HEK293T (cell line): Measurements from ENCODE around the gene PTPRCAP.
"Not testable (repeated sequence)": the region's sequence is repeated elsewhere in the genome, so short reads cannot be mapped to it uniquely, and the experiment has no call there.

Experiments used
- CTCF ChIA-PET: fragments of 350-600 bp; formaldehyde crosslinking; extraction: SDS; loops from one replicate; lab custom pipeline; 2021; ENCODE audit warnings: antibody characterized with exemption, inconsistent platforms; lab: Yijun Ruan, JAX
- POLR2A ChIA-PET: fragments of 350-600 bp; formaldehyde crosslinking; extraction: SDS; loops from one replicate; lab custom pipeline; 2020; ENCODE audit warnings: antibody characterized with exemption, inconsistent platforms; lab: Yijun Ruan, JAX
- DNase-seq: peaks from one replicate; pipeline ENCODE4 v3.0.0; 2012; ENCODE audit warnings: mixed read lengths; ENCODE audit errors: extremely low spot score
- ARNT ChIP-seq: fragments of 450-650 bp; IDR thresholded peaks from 2 replicates; pipeline ENCODE4 v1.6.1; 2017; ENCODE audit warnings: mild to moderate bottlenecking
- BHLHE40 ChIP-seq: fragments of 450-650 bp; IDR thresholded peaks from 2 replicates; pipeline ENCODE4 v1.6.1; 2016; ENCODE audit warnings: mild to moderate bottlenecking, moderate library complexity, borderline replicate concordance
- CTBP1 ChIP-seq: fragments of 450-650 bp; IDR thresholded peaks from 2 replicates; pipeline ENCODE4 v1.6.1; 2016; ENCODE audit warnings: borderline replicate concordance
- ELF4 ChIP-seq: fragments of 450-650 bp; IDR thresholded peaks from 2 replicates; pipeline ENCODE4 v1.6.1; 2017; ENCODE audit warnings: antibody characterized with exemption
- FOXA1 ChIP-seq: fragments of 450-650 bp; IDR thresholded peaks from 2 replicates; pipeline ENCODE4 v1.6.1; 2016; ENCODE audit warnings: mild to moderate bottlenecking
- FOXK2 ChIP-seq: fragments of 450-650 bp; IDR thresholded peaks from 2 replicates; pipeline ENCODE4 v1.6.1; 2016; ENCODE audit warnings: mild to moderate bottlenecking
- FOXM1 ChIP-seq: fragments of 450-650 bp; IDR thresholded peaks from 2 replicates; pipeline ENCODE4 v1.6.1; 2017; ENCODE audit warnings: mild to moderate bottlenecking, borderline replicate concordance
- HDGF ChIP-seq: fragments of 450-650 bp; IDR thresholded peaks from 2 replicates; pipeline ENCODE4 v1.6.1; 2017; ENCODE audit warnings: antibody characterized with exemption, borderline replicate concordance
- L3MBTL2 ChIP-seq: fragments of 450-650 bp; conservative IDR thresholded peaks from 2 replicates; pipeline ENCODE4 v1.6.1; 2016; ENCODE audit warnings: mild to moderate bottlenecking
- LEF1 ChIP-seq: fragments of 450-650 bp; IDR thresholded peaks from 2 replicates; pipeline ENCODE4 v1.6.1; 2017; ENCODE audit warnings: mild to moderate bottlenecking, borderline replicate concordance
- NFRKB ChIP-seq: fragments of 450-650 bp; IDR thresholded peaks from 2 replicates; pipeline ENCODE4 v1.6.1; 2016; ENCODE audit warnings: mild to moderate bottlenecking, moderate library complexity
- SP1 ChIP-seq: fragments of 450-650 bp; IDR thresholded peaks from 2 replicates; pipeline ENCODE4 v1.6.1; 2017
- SUZ12 ChIP-seq: fragments of 450-650 bp; IDR thresholded peaks from 2 replicates; pipeline ENCODE4 v1.6.1; 2016; ENCODE audit warnings: mild to moderate bottlenecking
- TARDBP ChIP-seq: fragments of 450-650 bp; IDR thresholded peaks from 2 replicates; pipeline ENCODE4 v1.6.1; 2016
- ZNF384 ChIP-seq: fragments of 450-650 bp; IDR thresholded peaks from 2 replicates; pipeline ENCODE4 v1.6.1; 2016
- TF ChIP-seq, protein P1 (sequence below): fragments of 450-650 bp; IDR thresholded peaks from 2 replicates; pipeline ENCODE4 v1.6.1; 2016

PTPRCAP gene

DNA sequence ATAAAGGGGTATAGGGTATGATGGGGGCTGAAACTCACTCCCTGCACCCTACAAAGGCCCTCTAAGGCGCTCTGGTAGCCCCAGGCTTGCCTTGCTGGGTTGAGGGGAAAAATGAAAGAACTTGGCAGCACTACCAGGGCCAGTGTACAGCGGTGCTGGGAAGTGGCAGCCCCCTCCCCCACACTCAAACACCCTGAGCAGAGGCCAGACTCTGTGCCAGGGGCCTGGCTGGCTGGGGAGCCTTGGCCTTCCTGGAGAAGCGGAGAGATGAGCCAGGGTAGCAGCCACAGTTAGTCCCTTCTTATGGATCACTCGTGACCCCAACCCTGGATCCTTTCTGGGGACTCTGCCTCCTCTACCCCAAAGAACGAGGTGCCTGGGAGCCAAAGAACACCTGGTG is 28.9 kb upstream of the PTPRCAP start:
- TF ChIP-seq FOXK2 (no peak), ELF4 (no peak), SUZ12 (no peak)
- ChIA-PET POLR2A (interaction anchor here (2.1 to 3.2 kb wide), 3 partner anchors 37 to 65 kb away, joined by 7 to 14 read pairs (median 13); partner anchors contain the start of genes PPP1CA and RPS6KB2), CTCF (no interaction called here)
- no peak for DNase-seq

DNA sequence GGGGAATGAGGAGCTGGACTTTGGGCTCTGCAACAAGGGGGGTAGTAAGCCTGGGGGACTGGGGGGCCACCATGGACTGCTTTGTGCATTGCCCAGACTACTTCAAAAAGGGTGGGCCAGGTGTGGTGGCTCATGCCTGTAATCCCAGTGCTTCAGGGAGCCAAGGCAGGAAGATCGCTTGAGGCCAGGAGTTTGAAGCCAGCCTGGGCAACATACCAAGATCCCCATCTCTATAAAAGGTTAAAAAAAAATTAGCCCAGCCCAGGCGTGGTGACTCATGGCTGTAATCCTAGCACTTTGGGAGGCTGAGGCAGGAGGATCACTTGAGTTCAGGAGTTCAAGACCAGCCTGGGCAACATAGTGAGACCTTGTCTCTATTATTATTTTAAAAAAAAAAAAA is 28.0 kb upstream of the PTPRCAP start:
- CTCF ChIA-PET, DNase-seq: not testable (repeated sequence)
- POLR2A ChIA-PET: interaction anchor here (0.9 to 2.3 kb wide), 7 partner anchors 13 to 64 kb away, joined by 3 to 13 read pairs (median 6); partner anchors contain the start of genes AIP, GPR152, PPP1CA and RPS6KB2

DNA sequence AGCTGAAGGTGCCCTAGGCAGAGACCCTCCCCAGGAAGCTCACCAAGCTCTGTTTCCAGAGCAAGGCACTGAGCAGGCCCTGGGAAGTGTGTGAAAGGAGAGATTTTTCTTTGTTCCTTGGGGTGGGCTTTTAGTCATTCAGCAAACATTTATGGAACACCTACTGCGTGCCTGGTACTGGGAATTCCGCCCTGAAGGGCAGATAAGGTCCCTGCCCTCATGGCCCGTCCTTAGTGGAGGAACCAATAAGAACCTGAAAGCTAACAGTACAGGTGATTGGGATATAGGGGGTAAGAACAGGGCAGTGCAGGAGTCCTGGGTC is 27.7 kb upstream of the PTPRCAP start:
- ChIA-PET POLR2A (interaction anchor here (0.7 to 2.3 kb wide), 8 partner anchors 13 to 73 kb away, joined by 3 to 13 read pairs (median 4); partner anchors contain the start of genes AIP, GPR152, PPP1CA and RAD9A), CTCF (no interaction called here)
- TF ChIP-seq FOXA1: no peak
- TF ChIP-seq FOXM1: no peak
- TF ChIP-seq, protein P1, sequence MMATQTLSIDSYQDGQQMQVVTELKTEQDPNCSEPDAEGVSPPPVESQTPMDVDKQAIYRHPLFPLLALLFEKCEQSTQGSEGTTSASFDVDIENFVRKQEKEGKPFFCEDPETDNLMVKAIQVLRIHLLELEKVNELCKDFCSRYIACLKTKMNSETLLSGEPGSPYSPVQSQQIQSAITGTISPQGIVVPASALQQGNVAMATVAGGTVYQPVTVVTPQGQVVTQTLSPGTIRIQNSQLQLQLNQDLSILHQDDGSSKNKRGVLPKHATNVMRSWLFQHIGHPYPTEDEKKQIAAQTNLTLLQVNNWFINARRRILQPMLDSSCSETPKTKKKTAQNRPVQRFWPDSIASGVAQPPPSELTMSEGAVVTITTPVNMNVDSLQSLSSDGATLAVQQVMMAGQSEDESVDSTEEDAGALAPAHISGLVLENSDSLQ: no peak
- no peak for TF ChIP-seq LEF1
- DNase-seq: no peak

DNA sequence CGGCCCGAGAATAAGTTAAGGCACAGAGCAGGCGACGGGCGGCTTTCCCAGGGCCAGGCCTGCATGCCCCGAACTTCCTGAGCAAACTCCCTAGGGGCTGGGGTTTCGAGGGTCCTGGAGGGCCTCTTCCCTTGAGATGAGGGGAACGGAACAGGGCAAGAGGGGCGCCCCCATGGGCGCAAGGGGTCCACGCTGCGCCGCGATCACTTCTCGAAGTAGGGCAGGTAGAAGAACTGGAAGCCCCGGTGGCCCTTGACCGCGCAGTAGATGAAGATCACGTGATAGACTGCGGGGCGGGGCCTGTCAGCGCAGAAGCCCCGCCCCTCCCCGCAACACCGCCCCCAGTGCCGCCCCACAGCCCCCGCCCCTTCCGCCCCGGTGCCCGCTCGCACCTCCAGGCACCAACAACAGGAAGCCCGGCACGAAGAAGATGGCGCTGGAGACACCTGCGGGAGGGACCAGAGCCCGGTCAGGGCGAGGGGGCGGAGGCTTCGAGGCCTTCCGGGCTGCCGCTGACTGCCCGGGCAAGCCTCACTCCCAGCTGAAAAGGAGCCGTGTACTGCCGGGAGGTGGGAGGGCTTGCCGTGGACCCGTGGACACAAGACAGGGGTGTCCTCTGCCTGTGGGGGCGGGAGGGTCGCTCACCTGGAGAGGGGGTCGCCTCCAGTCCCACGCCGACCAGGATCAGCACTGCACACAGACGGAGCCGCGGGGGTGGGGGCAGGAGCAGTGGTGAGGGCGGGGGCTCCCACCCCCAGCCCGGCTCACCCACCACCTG is 27.1 kb upstream of the PTPRCAP start:
- no peak for TF ChIP-seq SP1
- TF ChIP-seq HDGF: no peak
- no peak for TF ChIP-seq TARDBP
- TF ChIP-seq, protein P1: no peak
- no peak for TF ChIP-seq SUZ12
- peak; percentile 75 for TF ChIP-seq L3MBTL2
- ChIA-PET POLR2A (interaction anchor here (0.7 to 2.3 kb wide), 9 partner anchors 12 to 73 kb away, joined by 3 to 13 read pairs (median 4); partner anchors contain the start of genes AIP, GPR152, PPP1CA and RAD9A), CTCF (no interaction called here)
- DNase-seq: peak; percentile 93

DNA sequence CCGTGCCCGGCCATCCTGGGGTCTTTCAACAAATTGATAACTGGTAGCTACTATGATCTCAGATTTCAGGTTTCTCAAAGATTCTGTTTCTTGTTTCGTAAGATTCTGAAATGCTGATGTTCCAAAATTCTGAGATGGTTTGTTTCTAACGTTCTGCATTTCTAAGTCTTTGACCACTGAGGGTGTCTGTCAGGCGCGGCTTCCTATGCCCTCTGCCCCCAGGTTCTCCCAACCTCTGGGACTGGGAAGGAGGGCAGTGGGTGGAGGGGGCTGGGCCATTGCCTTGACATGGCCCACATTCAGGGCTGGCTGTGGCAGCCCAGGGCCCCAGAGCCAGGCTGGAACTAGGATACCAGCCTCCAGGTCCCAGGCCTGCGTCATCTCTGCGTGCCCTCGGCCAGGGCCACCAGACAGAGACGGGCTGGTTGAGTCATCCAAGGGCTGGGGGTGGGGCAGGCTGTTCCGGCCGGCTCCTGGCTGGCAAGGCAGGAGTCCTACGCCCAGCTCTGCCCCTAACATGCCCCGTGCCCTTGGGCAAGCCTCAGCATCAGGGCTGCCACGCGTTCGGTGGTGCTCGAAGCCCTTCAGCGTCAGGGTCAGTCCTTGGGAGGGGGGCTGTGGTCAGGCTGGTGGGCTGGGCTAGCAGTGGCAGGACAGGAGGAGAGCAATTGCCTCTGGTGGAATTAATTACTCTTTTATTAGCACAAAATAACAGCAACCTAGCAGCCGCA is 26.4 kb upstream of the PTPRCAP start:
- TF ChIP-seq HDGF: no peak
- no peak for TF ChIP-seq FOXA1
- TF ChIP-seq NFRKB: no peak
- TF ChIP-seq ELF4: no peak
- TF ChIP-seq SUZ12: no peak
- no peak; the same call in none of the 2 replicates for TF ChIP-seq L3MBTL2
- no peak for TF ChIP-seq ARNT
- TF ChIP-seq, protein P1: no peak
- TF ChIP-seq LEF1: no peak
- TF ChIP-seq FOXK2: no peak
- TF ChIP-seq SP1: no peak
- TF ChIP-seq CTBP1: no peak
- no peak for TF ChIP-seq BHLHE40
- no peak for TF ChIP-seq TARDBP
- TF ChIP-seq FOXM1: no peak
- no peak for TF ChIP-seq ZNF384

DNA sequence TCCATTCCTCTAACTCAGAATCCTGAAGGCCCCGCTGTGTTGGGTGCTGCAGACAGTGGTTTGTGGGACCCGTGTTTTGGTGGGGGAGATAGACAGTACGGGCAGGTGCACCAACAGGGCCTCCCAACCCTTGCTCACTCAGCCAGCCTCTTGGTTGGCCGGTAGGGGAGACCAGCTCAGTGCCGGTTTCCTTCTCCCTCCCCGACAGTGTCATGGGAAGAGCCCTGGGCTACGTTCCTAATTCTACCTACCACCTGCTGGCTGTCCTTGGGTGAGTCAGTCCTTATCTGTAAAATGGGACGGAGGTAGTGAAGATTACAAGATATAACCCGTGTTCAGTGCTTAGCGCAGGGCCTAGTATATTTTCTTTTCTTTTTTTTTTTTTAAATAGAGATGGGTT is 25.7 kb upstream of the PTPRCAP start:
- no peak for DNase-seq
- no peak for TF ChIP-seq FOXK2
- TF ChIP-seq CTBP1: no peak
- TF ChIP-seq NFRKB: no peak
- TF ChIP-seq L3MBTL2: no peak
- TF ChIP-seq FOXM1: no peak
- no peak for TF ChIP-seq HDGF
- TF ChIP-seq LEF1: no peak
- no peak for TF ChIP-seq ELF4
- no peak for TF ChIP-seq BHLHE40
- ChIA-PET CTCF (no interaction called here), POLR2A (interaction anchor here (0.6 to 1.5 kb wide), 3 partner anchors 13 to 62 kb away, joined by 3 to 4 read pairs (median 3); no protein-coding TSS in a partner anchor)

More for the DNA sequence above, 26.4 kb upstream of the PTPRCAP start:
- DNase-seq: no peak
- ChIA-PET CTCF (no interaction called here), POLR2A (interaction anchor here (1.5 kb wide), 1 partner anchor 13 kb away, joined by 4 read pairs; no protein-coding TSS in a partner anchor)

DNA sequence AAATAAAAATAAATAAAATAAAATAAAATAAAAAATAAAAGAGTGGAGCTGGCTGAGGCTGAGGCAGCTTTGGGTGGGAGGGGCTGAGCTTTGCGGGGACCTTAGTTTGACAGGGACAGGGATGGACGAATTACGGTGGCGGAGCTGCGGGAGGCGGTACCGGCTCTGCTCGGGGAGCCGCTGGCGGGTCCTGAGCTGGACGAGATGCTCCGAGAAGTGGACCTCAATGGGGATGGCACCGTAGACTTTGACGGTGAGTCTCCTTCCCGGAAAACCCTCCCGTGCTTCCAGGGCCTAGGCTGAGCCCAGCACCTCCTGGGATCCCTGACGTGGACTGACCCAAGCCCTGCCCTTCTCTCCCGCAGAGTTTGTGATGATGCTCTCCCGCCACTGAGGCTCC is 20.8 kb upstream of the PTPRCAP start:
- TF ChIP-seq TARDBP: no peak
- TF ChIP-seq LEF1: no peak
- no peak for TF ChIP-seq BHLHE40
- no peak for TF ChIP-seq ARNT
- TF ChIP-seq ELF4: no peak
- no peak for TF ChIP-seq L3MBTL2
- no peak for TF ChIP-seq NFRKB
- no peak for TF ChIP-seq FOXK2
- TF ChIP-seq ZNF384: no peak
- no peak for TF ChIP-seq SUZ12
- TF ChIP-seq, protein P1: no peak
- no peak for TF ChIP-seq HDGF
- no peak for TF ChIP-seq SP1
- no peak for TF ChIP-seq FOXA1
- no peak for TF ChIP-seq CTBP1
- TF ChIP-seq FOXM1: no peak
- ChIA-PET CTCF (no interaction called here), POLR2A (no interaction called here)
- DNase-seq: no peak
